Measurements from ENCODE around the gene UBR2. TPM values are rescaled to one million over a fixed set of nuclear protein-coding genes. Genes with fewer than 3 reads are reported as not detected.
"Not testable (repeated sequence)": the region's sequence is repeated elsewhere in the genome, so short reads cannot be mapped to it uniquely, and the experiment has no call there.

Gene UBR2
- total RNA-seq, 1 donor from 2014 or later, result 39.6 TPM

- ATAC-seq (no peak), DNase-seq (no peak)
- Histone ChIP-seq H3K27ac (no peak overlapping the region), H3K4me1 (no peaks in the 10 kb centered on the region), H3K27me3 (ENCODE audit: low read depth) (no peaks in the 10 kb centered on the region), H3K4me3 (no peak overlapping the region), H3K9me3 (no peaks in the 10 kb centered on the region), H3K36me3 (peaks cover 94% of the 10 kb centered on the region)
- TF ChIP-seq, protein P1, sequence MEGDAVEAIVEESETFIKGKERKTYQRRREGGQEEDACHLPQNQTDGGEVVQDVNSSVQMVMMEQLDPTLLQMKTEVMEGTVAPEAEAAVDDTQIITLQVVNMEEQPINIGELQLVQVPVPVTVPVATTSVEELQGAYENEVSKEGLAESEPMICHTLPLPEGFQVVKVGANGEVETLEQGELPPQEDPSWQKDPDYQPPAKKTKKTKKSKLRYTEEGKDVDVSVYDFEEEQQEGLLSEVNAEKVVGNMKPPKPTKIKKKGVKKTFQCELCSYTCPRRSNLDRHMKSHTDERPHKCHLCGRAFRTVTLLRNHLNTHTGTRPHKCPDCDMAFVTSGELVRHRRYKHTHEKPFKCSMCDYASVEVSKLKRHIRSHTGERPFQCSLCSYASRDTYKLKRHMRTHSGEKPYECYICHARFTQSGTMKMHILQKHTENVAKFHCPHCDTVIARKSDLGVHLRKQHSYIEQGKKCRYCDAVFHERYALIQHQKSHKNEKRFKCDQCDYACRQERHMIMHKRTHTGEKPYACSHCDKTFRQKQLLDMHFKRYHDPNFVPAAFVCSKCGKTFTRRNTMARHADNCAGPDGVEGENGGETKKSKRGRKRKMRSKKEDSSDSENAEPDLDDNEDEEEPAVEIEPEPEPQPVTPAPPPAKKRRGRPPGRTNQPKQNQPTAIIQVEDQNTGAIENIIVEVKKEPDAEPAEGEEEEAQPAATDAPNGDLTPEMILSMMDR (IDR thresholded peaks at IDR 0.05), result no peak
- intact Hi-C loops (cut with DNase I), result no loop called here
Observed at GRCh38 chr6:42664718-42665117, 100.9 kb downstream of the UBR2 start.

DNA sequence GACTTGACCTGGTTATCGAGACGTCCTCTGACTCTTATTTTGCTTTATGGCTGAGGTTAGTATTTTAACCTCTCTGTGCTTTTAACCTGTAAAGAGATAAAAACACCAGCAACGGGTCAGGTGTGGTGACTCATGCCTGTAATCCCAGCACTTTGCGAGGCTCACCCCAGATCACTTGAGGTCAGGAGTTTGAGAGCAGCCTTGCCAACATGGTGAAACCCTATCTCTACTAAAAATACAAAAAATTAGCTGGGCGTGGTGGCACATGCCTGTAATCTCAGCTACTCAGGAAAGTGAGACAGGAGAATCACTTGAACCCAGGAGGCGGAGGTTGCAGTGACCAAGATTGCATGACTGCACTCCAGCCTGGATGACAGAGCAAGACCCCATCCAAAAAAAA, 110.5 kb downstream of the UBR2 start:
- intact Hi-C loops (cut with DNase I); H3K27ac ChIP-seq; H3K27me3 ChIP-seq (ENCODE audit: low read depth); DNase-seq; ATAC-seq; H3K9me3 ChIP-seq; H3K4me3 ChIP-seq; H3K4me1 ChIP-seq: not testable (repeated sequence)
- H3K36me3 ChIP-seq, result peaks cover 100% of the 10 kb centered on the region

DNA sequence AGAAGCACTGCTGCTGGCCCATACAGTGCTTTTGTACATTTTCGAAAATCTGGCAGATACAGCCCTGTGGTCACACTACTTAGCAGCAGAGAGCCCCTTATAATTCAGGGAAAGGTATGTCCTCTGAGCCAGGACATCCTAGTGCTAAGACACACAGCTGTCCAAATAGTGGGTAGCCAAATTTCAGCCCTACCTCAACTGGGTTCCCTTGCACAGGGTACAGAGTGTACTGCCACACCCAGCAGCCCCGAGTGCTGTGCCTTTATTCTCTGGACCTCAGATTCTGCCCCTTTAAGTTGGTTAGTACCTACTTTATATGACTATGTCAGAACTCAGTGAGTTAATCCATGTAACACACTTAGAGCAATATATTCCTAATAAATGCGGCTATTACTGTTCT, 111.0 kb downstream of the UBR2 start:
- TF ChIP-seq, protein P1 (IDR thresholded peaks at IDR 0.05), result no peak
- intact Hi-C loops (cut with DNase I), result no loop called here
- ATAC-seq (no peak), DNase-seq (no peak)
- H3K4me3 ChIP-seq, result no peak overlapping the region
- H3K27me3 ChIP-seq (ENCODE audit: low read depth), result no peaks in the 10 kb centered on the region
- no peak overlapping the region for H3K27ac ChIP-seq
- peaks cover 100% of the 10 kb centered on the region for H3K36me3 ChIP-seq
- H3K4me1 ChIP-seq, result no peaks in the 10 kb centered on the region
- no peaks in the 10 kb centered on the region for H3K9me3 ChIP-seq

DNA sequence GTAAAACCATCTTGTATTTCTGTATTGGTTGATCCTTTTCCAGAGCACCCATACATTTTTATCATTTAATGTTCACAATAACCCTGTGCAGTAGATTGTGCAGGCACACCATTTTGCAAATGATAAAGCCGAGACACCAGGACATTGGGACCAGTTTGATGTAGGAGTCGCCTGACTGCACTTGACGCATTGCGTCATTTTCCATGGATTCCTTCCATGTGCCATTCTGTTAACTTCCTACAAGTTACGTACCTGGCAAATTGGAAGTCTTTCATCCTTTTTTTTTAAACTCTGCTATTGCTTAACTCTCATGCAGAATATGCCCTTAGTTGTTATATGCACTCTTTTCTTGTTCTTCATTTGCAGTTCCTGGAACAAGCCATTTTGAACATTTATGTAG, 115.5 kb downstream of the UBR2 start:
- H3K4me3 ChIP-seq, result no peak overlapping the region
- no peaks in the 10 kb centered on the region for H3K9me3 ChIP-seq
- H3K27ac ChIP-seq, result no peak overlapping the region
- no peak for ATAC-seq
- no peaks in the 10 kb centered on the region for H3K4me1 ChIP-seq
- no peaks in the 10 kb centered on the region for H3K27me3 ChIP-seq (ENCODE audit: low read depth)
- intact Hi-C loops (cut with DNase I), result no loop called here
- DNase-seq, result no peak
- TF ChIP-seq, protein P1 (IDR thresholded peaks at IDR 0.05), result no peak
- peaks cover 100% of the 10 kb centered on the region for H3K36me3 ChIP-seq

DNA sequence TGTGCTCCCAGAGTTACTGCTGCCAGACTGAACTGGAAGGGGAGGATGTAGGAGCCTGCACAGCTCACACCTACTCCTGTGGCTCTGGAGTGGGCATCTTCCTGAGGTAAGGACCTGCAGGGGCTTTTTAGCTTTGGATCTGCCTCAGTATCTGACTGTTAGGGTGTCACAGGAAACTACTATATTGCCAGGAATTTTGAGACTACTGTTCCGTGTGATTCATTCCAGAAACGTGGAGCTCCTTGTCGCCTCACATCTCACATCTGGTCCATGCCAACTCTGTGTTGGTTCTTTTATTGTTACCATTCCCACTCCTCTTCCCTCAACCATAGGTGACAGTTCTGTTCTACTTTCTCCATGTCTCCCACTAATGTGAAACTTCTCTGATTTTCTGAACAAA, 124.5 kb downstream of the UBR2 start:
- H3K4me1 ChIP-seq, result peaks cover 8% of the 10 kb centered on the region
- no peak for ATAC-seq
- H3K9me3 ChIP-seq, result no peaks in the 10 kb centered on the region
- H3K27me3 ChIP-seq (ENCODE audit: low read depth), result no peaks in the 10 kb centered on the region
- TF ChIP-seq, protein P1 (IDR thresholded peaks at IDR 0.05), result no peak
- no peak overlapping the region for H3K27ac ChIP-seq
- H3K36me3 ChIP-seq, result peaks cover 90% of the 10 kb centered on the region
- intact Hi-C loops (cut with DNase I), result no loop called here
- H3K4me3 ChIP-seq, result no peak overlapping the region
- no peak for DNase-seq

GRCh38 chr6:42689371-42689770, 125.5 kb downstream of the UBR2 start:
- intact Hi-C loops (cut with DNase I), result no loop called here
- TF ChIP-seq, protein P1 (IDR thresholded peaks at IDR 0.05), result no peak
- Histone ChIP-seq H3K36me3 (peaks cover 88% of the 10 kb centered on the region), H3K27ac (no peak overlapping the region), H3K9me3 (no peaks in the 10 kb centered on the region), H3K4me3 (no peak overlapping the region), H3K4me1 (peaks cover 16% of the 10 kb centered on the region), H3K27me3 (ENCODE audit: low read depth) (no peaks in the 10 kb centered on the region)
- DNase-seq (no peak), ATAC-seq (no peak)
